ENCODE data around the gene HTR4. TPM values are rescaled to one million over a fixed set of nuclear protein-coding genes. Genes with fewer than 3 reads are reported as not detected.

HTR4 gene
- total RNA-seq, 1 experiment from 2014 or later, result not detected

DNA sequence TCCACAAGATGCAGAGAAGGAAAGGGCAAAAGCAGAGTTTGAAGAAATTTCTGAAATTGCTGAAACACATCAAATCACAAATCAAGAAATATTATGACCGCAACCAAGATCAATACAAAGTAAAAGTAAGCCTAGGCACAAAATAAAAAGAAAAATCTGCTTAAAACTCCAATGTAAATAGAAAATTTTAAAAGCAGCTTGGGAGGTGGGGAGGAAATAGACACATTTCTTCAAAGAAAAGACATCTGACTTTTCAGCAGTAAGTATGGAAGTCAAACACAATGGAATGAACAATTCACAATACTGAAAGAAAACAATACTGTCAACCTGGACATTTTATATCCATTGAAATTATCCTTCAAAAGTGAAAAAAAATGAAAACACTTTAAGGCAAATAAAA lies 55.1 kb downstream of the HTR4 start:
- no peak overlapping the region for H2AK5ac ChIP-seq (ENCODE audit: insufficient read length, low read length)
- no peak overlapping the region for H2BK120ac ChIP-seq (ENCODE audit: low read depth, low read length, poor library complexity, severe bottlenecking)
- no peak overlapping the region for H2BK20ac ChIP-seq (ENCODE audit: low read depth, low read length, poor library complexity, severe bottlenecking)
- no peak overlapping the region for H3K18ac ChIP-seq (ENCODE audit: insufficient read length, low read depth, low read length)
- H4K8ac ChIP-seq (replicated peaks; ENCODE audit: insufficient read length, low read depth, low read length), result no peak overlapping the region
- H3K4me2 ChIP-seq (ENCODE audit: insufficient read depth, insufficient read length, low read length), result no peak overlapping the region
- H3K4me1 Mint-ChIP-seq, result no peaks in the 10 kb centered on the region
- H3K79me2 ChIP-seq (ENCODE audit: insufficient read depth, low read length), result no peaks in the 10 kb centered on the region
- H4K20me1 ChIP-seq (ENCODE audit: control insufficient read depth, insufficient read depth, insufficient read length), result no peaks in the 10 kb centered on the region
- no peak overlapping the region for H4K5ac ChIP-seq (ENCODE audit: insufficient read length, low read depth, low read length)
- no peak overlapping the region for H2AFZ ChIP-seq (ENCODE audit: low read length)
- H3K79me1 ChIP-seq (ENCODE audit: insufficient read depth, low read depth, low read length, poor library complexity, severe bottlenecking), result no peaks in the 10 kb centered on the region
- H3K14ac ChIP-seq (ENCODE audit: insufficient read depth, low read length), result no peak overlapping the region
- no peak overlapping the region for H3K4me3 Mint-ChIP-seq
- TF ChIP-seq, protein P1, sequence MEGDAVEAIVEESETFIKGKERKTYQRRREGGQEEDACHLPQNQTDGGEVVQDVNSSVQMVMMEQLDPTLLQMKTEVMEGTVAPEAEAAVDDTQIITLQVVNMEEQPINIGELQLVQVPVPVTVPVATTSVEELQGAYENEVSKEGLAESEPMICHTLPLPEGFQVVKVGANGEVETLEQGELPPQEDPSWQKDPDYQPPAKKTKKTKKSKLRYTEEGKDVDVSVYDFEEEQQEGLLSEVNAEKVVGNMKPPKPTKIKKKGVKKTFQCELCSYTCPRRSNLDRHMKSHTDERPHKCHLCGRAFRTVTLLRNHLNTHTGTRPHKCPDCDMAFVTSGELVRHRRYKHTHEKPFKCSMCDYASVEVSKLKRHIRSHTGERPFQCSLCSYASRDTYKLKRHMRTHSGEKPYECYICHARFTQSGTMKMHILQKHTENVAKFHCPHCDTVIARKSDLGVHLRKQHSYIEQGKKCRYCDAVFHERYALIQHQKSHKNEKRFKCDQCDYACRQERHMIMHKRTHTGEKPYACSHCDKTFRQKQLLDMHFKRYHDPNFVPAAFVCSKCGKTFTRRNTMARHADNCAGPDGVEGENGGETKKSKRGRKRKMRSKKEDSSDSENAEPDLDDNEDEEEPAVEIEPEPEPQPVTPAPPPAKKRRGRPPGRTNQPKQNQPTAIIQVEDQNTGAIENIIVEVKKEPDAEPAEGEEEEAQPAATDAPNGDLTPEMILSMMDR (conservative IDR thresholded peaks at IDR 0.05), result no peak
- H3K27ac ChIP-seq (ENCODE audit: insufficient read length, low read depth, low read length), result no peak overlapping the region
- DNase-seq, result no peak
- WGBS (ENCODE audit: extremely low coverage, insufficient read length, low lambda C conversion rate), result no CpG with 5 or more reads among the region's 1 CpG
- H3T11ph ChIP-seq (ENCODE audit: low read length), result no peak overlapping the region
- H3K9me3 Mint-ChIP-seq, result peaks cover 15 to 16% of the 10 kb centered on the region in 2 experiments
- no peak overlapping the region for H3K56ac ChIP-seq (ENCODE audit: insufficient read length, low read depth, low read length)
- H3K27me3 ChIP-seq (ENCODE audit: insufficient read depth, low read length), result no peaks in the 10 kb centered on the region
- H2BK5ac ChIP-seq (ENCODE audit: insufficient read length, low read length), result no peak overlapping the region
- no peaks in the 10 kb centered on the region for H3K23me2 ChIP-seq (ENCODE audit: insufficient read length, low read depth, low read length, poor library complexity, severe bottlenecking)
- H2BK12ac ChIP-seq (ENCODE audit: insufficient read length, low read depth, low read length), result no peak overlapping the region
- H2BK15ac ChIP-seq (ENCODE audit: low read depth, low read length), result no peak overlapping the region
- H3K23ac ChIP-seq (ENCODE audit: insufficient read length, low read depth, low read length), result no peak overlapping the region
- no peak overlapping the region for H4K91ac ChIP-seq (ENCODE audit: insufficient read length, low read depth, low read length)
- no peak overlapping the region for H3K9ac ChIP-seq (ENCODE audit: extremely low read depth, insufficient read length, low read length)
- H3K36me3 Mint-ChIP-seq (ENCODE audit: insufficient read depth in 1 of 3, low read depth in 3 of 3), result peaks cover 0 to 17% (median 2%) of the 10 kb centered on the region in 3 experiments; a peak in 4 of 7 replicates
- H3K27me3 Mint-ChIP-seq (ENCODE audit: low read depth), result peaks cover 3% of the 10 kb centered on the region; the same call in 1 of the 2 replicates
- no peaks in the 10 kb centered on the region for H3K9me3 ChIP-seq (ENCODE audit: control insufficient read depth, low read depth, low read length)
- H3K27ac Mint-ChIP-seq, result no peak overlapping the region
- no peak overlapping the region for H3K4ac ChIP-seq (ENCODE audit: low read depth, low read length)
- H3K4me1 ChIP-seq (ENCODE audit: insufficient read depth, low read length), result no peaks in the 10 kb centered on the region
